GM23338 (cell line): ENCODE results near the gene TENT4B. TPM values are rescaled to one million over a fixed set of nuclear protein-coding genes. Genes with fewer than 3 reads are reported as not detected.

Experiments
- ATAC-seq: fragments of 200-7000 bp; cut with Tn5 transposase; 3 replicates; pipeline ENCODE4 v1.9.1; 2020
- DNase-seq: peaks from one replicate; pipeline ENCODE4 v3.0.0-alpha.2; 2015; ENCODE audit warnings: low spot score
- H2AFZ ChIP-seq: fragments of 200-600 bp; sonication (generic); 2 replicates; pipeline ENCODE4 v1.8.0; 2016; ENCODE audit warnings: antibody characterized with exemption, mild to moderate bottlenecking, moderate library complexity
- H3F3A ChIP-seq: fragments of 200-600 bp; sonication (generic); replicated peaks from 2 replicates; pipeline ENCODE4 v1.8.0; 2017; ENCODE audit warnings: antibody characterized with exemption, mixed run types, low read depth
- H3K27ac ChIP-seq: fragments of 200-600 bp; sonication (generic); 2 replicates; pipeline ENCODE4 v1.6.1; 2016; ENCODE audit warnings: low read depth
- H3K27me3 ChIP-seq: fragments of 200-600 bp; sonication (generic); 2 replicates; pipeline ENCODE4 v1.8.0; 2016; ENCODE audit warnings: mild to moderate bottlenecking, mixed run types, moderate library complexity; ENCODE audit not compliant: insufficient read depth
- H3K36me3 ChIP-seq: fragments of 200-600 bp; sonication (generic); 2 replicates; pipeline ENCODE4 v1.8.0; 2016; ENCODE audit warnings: mild to moderate bottlenecking; ENCODE audit not compliant: insufficient read depth
- H3K4me1 ChIP-seq: fragments of 200-600 bp; sonication (generic); 2 replicates; pipeline ENCODE4 v1.8.0; 2016; ENCODE audit warnings: mild to moderate bottlenecking, moderate library complexity; ENCODE audit not compliant: insufficient read depth
- H3K4me2 ChIP-seq: fragments of 200-600 bp; sonication (generic); 2 replicates; pipeline ENCODE4 v1.7.1; 2017; ENCODE audit warnings: mixed run types
- H3K4me3 ChIP-seq: fragments of 200-600 bp; sonication (generic); 2 replicates; pipeline ENCODE4 v1.6.1; 2016; ENCODE audit warnings: mixed run types
- H3K79me2 ChIP-seq: fragments of 200-600 bp; sonication (generic); replicated peaks from 2 replicates; pipeline ENCODE4 v1.8.0; 2017; ENCODE audit warnings: mild to moderate bottlenecking; ENCODE audit not compliant: insufficient read depth
- H3K9me2 ChIP-seq: fragments of 200-600 bp; sonication (generic); 2 replicates; pipeline ENCODE4 v1.8.0; 2017; ENCODE audit not compliant: insufficient read depth
- H4K20me1 ChIP-seq: fragments of 200-600 bp; sonication (generic); replicated peaks from 2 replicates; pipeline ENCODE4 v1.8.0; 2017; ENCODE audit warnings: mild to moderate bottlenecking; ENCODE audit not compliant: insufficient read depth
- H3K27ac Mint-ChIP-seq: 2 replicates; pipeline ENCODE4 v1.8.0; 2020; ENCODE audit warnings: inconsistent platforms, mild to moderate bottlenecking, moderate library complexity, mixed read lengths
- H3K27me3 Mint-ChIP-seq: 3 replicates; pipeline ENCODE4 v1.8.0; 2022; ENCODE audit warnings: low read depth, mild to moderate bottlenecking, moderate library complexity, mixed read lengths, inconsistent platforms; ENCODE audit not compliant: insufficient read depth, poor library complexity
- H3K36me3 Mint-ChIP-seq: 3 replicates; pipeline ENCODE4 v1.8.0; 2021; ENCODE audit warnings: low read depth, mild to moderate bottlenecking, inconsistent platforms, moderate library complexity, mixed read lengths
- H3K4me1 Mint-ChIP-seq: 3 replicates; pipeline ENCODE4 v1.8.0; 2020; ENCODE audit warnings: mild to moderate bottlenecking, inconsistent platforms, mixed read lengths
- H3K4me3 Mint-ChIP-seq: 3 replicates; pipeline ENCODE4 v1.8.0; 2021; ENCODE audit warnings: moderate library complexity, mild to moderate bottlenecking, inconsistent platforms, mixed read lengths
- H3K9me3 Mint-ChIP-seq: 3 replicates; pipeline ENCODE4 v1.8.0; 2020; ENCODE audit warnings: moderate library complexity, mild to moderate bottlenecking, inconsistent platforms, mixed read lengths
- ETS1 ChIP-seq: IDR thresholded peaks from 2 replicates; pipeline ENCODE4 v1.6.1; 2016; ENCODE audit warnings: antibody characterized with exemption
- JUNB ChIP-seq: IDR thresholded peaks from one replicate; pipeline ENCODE4 v1.6.1; 2016; ENCODE audit warnings: antibody characterized with exemption; ENCODE audit not compliant: unreplicated experiment
- NANOG ChIP-seq: IDR thresholded peaks from 2 replicates; pipeline ENCODE4 v1.6.1; 2016; ENCODE audit warnings: antibody characterized with exemption, borderline replicate concordance
- POLR2AphosphoS5 ChIP-seq: IDR thresholded peaks from 2 replicates; pipeline ENCODE4 v1.6.1; 2016; ENCODE audit warnings: antibody characterized with exemption, low read depth
- REST ChIP-seq: IDR thresholded peaks from one replicate; pipeline ENCODE4 v1.6.1; 2018; ENCODE audit warnings: antibody characterized with exemption; ENCODE audit not compliant: unreplicated experiment
- ZNF114 ChIP-seq: fragments of 250-450 bp; sonication (Bioruptor Pico); IDR thresholded peaks from 2 replicates; pipeline ENCODE4 v1.5.0; 2020; ENCODE audit warnings: mild to moderate bottlenecking, moderate library complexity
- ZNF331 ChIP-seq: fragments of 250-450 bp; sonication (Bioruptor Pico); IDR thresholded peaks from 2 replicates; pipeline ENCODE4 v1.5.0; 2020; ENCODE audit warnings: low read depth, mild to moderate bottlenecking, moderate library complexity
- ZNF462 ChIP-seq: fragments of 250-450 bp; sonication (Bioruptor Pico); IDR thresholded peaks from 2 replicates; pipeline ENCODE4 v1.5.0; 2020; ENCODE audit warnings: mild to moderate bottlenecking, moderate library complexity
- polyA plus RNA-seq: library from polyadenylated mRNA; unstranded; fragments of >200 nt; fragmentation: Nextera tagmentation; extraction: Ambion mirVana; gene quantifications from 2 replicates; pipeline ENCODE4 v1.2.1, GENCODE V29; 2016
- total RNA-seq: library from RNA; depleted of rRNA; stranded (reverse); fragments of >200 nt; shearing (Covaris generic); gene quantifications from 2 replicates; pipeline ENCODE4 v1.2.3, GENCODE V29; 2014

TENT4B gene
- total and polyA plus RNA-seq, 2 experiments from 2014 or later = 17.6 to 21.3 TPM

DNA sequence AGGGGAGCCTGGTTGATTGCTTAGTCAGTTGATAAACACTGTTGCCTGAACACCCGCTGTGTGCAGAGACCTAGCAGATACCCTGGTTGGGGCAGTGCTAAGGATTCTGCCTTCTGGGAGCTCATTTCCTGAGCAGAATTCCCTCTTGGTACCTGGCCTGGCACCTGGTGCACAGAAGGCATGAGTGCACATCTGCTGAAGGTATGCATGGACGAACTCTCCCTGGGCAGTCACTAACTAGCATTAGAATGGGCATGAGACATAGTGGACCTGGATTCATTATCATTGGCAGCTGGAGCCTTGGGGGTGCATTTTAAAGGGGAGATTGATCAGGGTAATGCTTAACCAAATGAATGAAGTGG, 126.4 kb downstream of the TENT4B start:
- peaks cover 2% of the 10 kb centered on the region for H3K27me3 Mint-ChIP-seq
- Histone ChIP-seq H2AFZ (no peak overlapping the region), H3K27me3 (no peaks in the 10 kb centered on the region), H3K4me2 (peak overlapping the region; percentile 42; the same call in 1 of the 2 replicates), H3K79me2 (no peaks in the 10 kb centered on the region), H3K4me1 (peaks cover 11% of the 10 kb centered on the region), H3K36me3 (no peaks in the 10 kb centered on the region), H3F3A (no peaks in the 10 kb centered on the region), H3K27ac (peak overlapping the region; percentile 36; the same call in 1 of the 2 replicates), H4K20me1 (no peaks in the 10 kb centered on the region; the same call in 1 of the 2 replicates), H3K9me2 (no peaks in the 10 kb centered on the region), H3K4me3 (no peak overlapping the region)
- no peaks in the 10 kb centered on the region for H3K36me3 Mint-ChIP-seq
- H3K9me3 Mint-ChIP-seq = no peaks in the 10 kb centered on the region
- H3K27ac Mint-ChIP-seq = no peak overlapping the region
- peak; percentile 45 for ATAC-seq
- TF ChIP-seq JUNB (no peak), REST (no peak), ETS1 (no peak), ZNF331 (CRISPR knock-in tag) (no peak)
- no peak overlapping the region for H3K4me3 Mint-ChIP-seq
- H3K4me1 Mint-ChIP-seq = peaks cover 20% of the 10 kb centered on the region
- DNase-seq = no peak

DNA sequence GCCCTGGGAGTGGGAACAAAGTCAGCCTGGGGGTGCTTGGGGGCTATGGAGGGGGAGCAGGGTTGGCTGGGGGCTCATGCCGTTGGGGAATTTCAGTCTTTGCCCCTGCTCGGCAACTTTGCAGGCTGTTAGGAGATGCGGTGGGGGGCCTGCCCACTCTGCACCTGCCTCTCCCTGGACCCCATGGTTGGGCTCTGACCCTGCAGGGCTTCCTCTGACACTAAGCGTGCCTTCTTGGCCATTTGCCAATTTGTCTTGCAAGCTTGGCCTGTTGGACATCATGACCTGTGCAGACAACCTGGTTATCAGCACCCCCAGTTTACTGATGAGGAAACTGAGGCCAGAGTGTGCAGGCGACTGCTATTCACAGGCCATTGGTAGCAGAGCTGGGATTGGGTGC, 127.8 kb downstream of the TENT4B start:
- no peaks in the 10 kb centered on the region for H3K79me2 ChIP-seq
- peaks cover 20% of the 10 kb centered on the region for H3K4me1 Mint-ChIP-seq
- H3K27me3 Mint-ChIP-seq = peaks cover 2% of the 10 kb centered on the region
- DNase-seq (no peak), ATAC-seq (no peak)
- no peaks in the 10 kb centered on the region for H3K27me3 ChIP-seq
- H3K36me3 ChIP-seq = no peaks in the 10 kb centered on the region
- no peak overlapping the region for H3K4me2 ChIP-seq
- no peak overlapping the region for H3K27ac Mint-ChIP-seq
- no peaks in the 10 kb centered on the region for H3K36me3 Mint-ChIP-seq
- H3F3A ChIP-seq = no peaks in the 10 kb centered on the region
- no peak overlapping the region for H3K27ac ChIP-seq
- peaks cover 11% of the 10 kb centered on the region for H3K4me1 ChIP-seq
- H4K20me1 ChIP-seq = no peaks in the 10 kb centered on the region; the same call in 1 of the 2 replicates
- no peak overlapping the region for H3K4me3 ChIP-seq
- H2AFZ ChIP-seq = no peak overlapping the region
- H3K4me3 Mint-ChIP-seq = no peak overlapping the region
- H3K9me2 ChIP-seq = no peaks in the 10 kb centered on the region
- no peaks in the 10 kb centered on the region for H3K9me3 Mint-ChIP-seq
- TF ChIP-seq ZNF114 (CRISPR knock-in tag) = no peak
- TF ChIP-seq NANOG = no peak
- no peak for TF ChIP-seq JUNB
- no peak for TF ChIP-seq POLR2AphosphoS5
- no peak for TF ChIP-seq ZNF462 (CRISPR knock-in tag)
